HCT116 (cell line): ENCODE measurements around the gene LEKR1.

Experiments used
- CEBPB ChIP-seq: IDR thresholded peaks from 2 replicates; pipeline ENCODE4 v1.6.1; 2012; ENCODE audit warnings: low read depth
- EGR1 ChIP-seq: IDR thresholded peaks from 2 replicates; pipeline ENCODE4 v1.6.1; 2012; ENCODE audit warnings: low read depth
- ELF1 ChIP-seq: IDR thresholded peaks from 2 replicates; pipeline ENCODE4 v1.6.1; 2012; ENCODE audit warnings: low read depth, borderline replicate concordance
- EZH2 ChIP-seq: fragments of 200-600 bp; sonication (generic); IDR thresholded peaks from 2 replicates; pipeline ENCODE4 v1.6.1; 2017; ENCODE audit warnings: antibody characterized with exemption, mixed run types
- EZH2phosphoT487 ChIP-seq: fragments of 200-600 bp; IDR thresholded peaks from 2 replicates; pipeline ENCODE4 v1.6.1; 2018; ENCODE audit warnings: antibody characterized with exemption, borderline replicate concordance
- JUND ChIP-seq: IDR thresholded peaks from 2 replicates; pipeline ENCODE4 v1.6.1; 2012
- POLR2A ChIP-seq: IDR thresholded peaks from 2 replicates; pipeline ENCODE4 v1.7.0; 2011; ENCODE audit warnings: borderline replicate concordance; ENCODE audit not compliant: insufficient read depth, insufficient read length; ENCODE audit errors: extremely low read depth
- RAD21 ChIP-seq: IDR thresholded peaks from 2 replicates; pipeline ENCODE4 v1.6.1; 2012; ENCODE audit warnings: low read depth, mild to moderate bottlenecking
- SRF ChIP-seq: IDR thresholded peaks from 2 replicates; pipeline ENCODE4 v1.6.1; 2012; ENCODE audit warnings: low read depth
- YY1 ChIP-seq: IDR thresholded peaks from 2 replicates; pipeline ENCODE4 v1.6.1; 2011; ENCODE audit warnings: low read length, low read depth, moderate library complexity, mild to moderate bottlenecking; ENCODE audit not compliant: insufficient replicate concordance; ENCODE audit errors: extremely low read depth
- TF ChIP-seq, protein P1 (sequence below), 3 experiments: fragments of 200-600 bp in 1 of 3; sonication (generic) in 1 of 3; IDR thresholded peaks in 2 of 3; conservative IDR thresholded peaks in 1 of 3; 2 replicates each; pipeline ENCODE4 v1.5.1; 2012 to 2017; ENCODE audit warnings: low read depth in 2 of 3, low read length in 2 of 3, antibody characterized with exemption in 1 of 3, borderline replicate concordance in 1 of 3, control low read depth in 1 of 3, mild to moderate bottlenecking in 1 of 3, mixed read lengths in 1 of 3, mixed run types in 1 of 3, moderate library complexity in 1 of 3; ENCODE audit not compliant: insufficient read depth in 1 of 3

DNA sequence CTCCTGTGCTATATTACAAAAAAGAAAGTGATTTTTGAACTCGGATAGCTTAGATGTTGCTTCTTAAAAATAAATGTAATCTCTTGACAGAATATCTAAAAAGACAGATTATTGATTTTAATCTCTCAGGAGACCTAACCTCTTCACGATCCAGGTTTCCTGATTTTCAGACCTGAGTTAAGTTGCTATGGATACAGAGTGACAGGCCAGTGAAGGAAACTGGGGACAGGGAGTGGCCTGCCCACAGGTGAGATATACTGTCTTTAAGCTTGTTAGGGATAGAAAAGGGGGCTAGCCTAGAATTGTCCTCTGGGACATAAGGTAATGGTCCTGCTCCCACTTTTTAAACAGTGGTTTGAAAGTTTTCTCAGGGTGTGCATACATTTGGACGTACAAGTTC, 260.6 kb downstream of the LEKR1 start:
- TF ChIP-seq, protein P1, sequence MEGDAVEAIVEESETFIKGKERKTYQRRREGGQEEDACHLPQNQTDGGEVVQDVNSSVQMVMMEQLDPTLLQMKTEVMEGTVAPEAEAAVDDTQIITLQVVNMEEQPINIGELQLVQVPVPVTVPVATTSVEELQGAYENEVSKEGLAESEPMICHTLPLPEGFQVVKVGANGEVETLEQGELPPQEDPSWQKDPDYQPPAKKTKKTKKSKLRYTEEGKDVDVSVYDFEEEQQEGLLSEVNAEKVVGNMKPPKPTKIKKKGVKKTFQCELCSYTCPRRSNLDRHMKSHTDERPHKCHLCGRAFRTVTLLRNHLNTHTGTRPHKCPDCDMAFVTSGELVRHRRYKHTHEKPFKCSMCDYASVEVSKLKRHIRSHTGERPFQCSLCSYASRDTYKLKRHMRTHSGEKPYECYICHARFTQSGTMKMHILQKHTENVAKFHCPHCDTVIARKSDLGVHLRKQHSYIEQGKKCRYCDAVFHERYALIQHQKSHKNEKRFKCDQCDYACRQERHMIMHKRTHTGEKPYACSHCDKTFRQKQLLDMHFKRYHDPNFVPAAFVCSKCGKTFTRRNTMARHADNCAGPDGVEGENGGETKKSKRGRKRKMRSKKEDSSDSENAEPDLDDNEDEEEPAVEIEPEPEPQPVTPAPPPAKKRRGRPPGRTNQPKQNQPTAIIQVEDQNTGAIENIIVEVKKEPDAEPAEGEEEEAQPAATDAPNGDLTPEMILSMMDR (IDR thresholded peaks at IDR 0.05 in 2 of 3, conservative IDR thresholded peaks at IDR 0.05 in 1 of 3; ENCODE audit: borderline replicate concordance in 1 of 3, insufficient read depth in 1 of 3, low read depth in 2 of 3, low read length in 2 of 3), result no peak
- TF ChIP-seq EZH2phosphoT487 (no peak), YY1 (no peak), EZH2 (no peak), EGR1 (no peak), ELF1 (no peak), JUND (no peak), POLR2A (no peak), RAD21 (no peak), CEBPB (no peak), SRF (no peak)
